ENCODE results near the gene ASTN2. TPM values are rescaled to one million over a fixed set of nuclear protein-coding genes. Genes with fewer than 3 reads are reported as not detected.

ASTN2 gene
- total RNA-seq, 1 donor from 2014 or later = 4.4 TPM

DNA sequence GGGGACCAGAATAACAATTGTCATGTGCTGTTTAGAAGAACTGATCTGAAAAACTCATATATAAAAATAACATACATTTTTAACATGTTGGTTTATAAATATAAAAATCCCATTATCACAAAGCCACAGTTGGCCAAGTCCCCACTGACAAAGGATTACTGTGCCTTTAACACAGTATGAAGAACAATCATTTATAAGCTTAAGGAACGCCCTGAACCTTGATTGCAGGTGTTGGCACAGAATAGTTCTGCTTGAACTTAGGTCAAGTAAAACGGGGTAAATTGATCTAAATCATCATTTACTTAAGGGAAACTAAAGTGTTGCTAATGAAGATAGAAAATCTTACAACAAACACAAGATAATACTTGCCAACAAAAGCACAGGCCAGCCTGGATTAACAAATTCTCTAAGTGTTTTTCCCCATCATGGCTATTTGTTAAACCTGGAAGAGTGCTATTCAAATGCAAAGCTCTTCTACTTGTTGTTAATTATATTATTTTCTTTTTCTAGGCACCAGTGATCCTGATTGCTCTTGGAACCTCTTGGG is 46.1 kb downstream of the ASTN2 start:
- no peak for DNase-seq (ENCODE audit: low spot score)

DNA sequence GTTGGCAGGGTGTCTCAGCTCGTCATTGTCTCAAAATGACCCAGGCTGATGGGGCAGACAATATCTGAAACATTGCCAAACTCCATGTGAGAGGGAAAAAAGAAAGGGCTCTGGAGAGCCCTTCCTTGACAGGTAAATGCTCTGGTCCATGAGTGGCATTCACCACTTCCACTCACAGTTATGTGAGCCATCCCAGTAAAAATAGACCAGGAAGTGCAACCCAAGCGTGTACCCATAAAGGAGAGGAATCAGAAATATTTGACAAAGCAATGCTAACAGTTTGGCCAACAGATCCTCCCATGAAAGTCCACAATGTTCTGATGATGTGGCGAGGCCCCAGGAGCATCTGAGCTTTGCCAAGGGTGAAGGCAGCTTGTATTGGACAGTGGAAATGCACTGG is 49.4 kb downstream of the ASTN2 start:
- DNase-seq (ENCODE audit: low spot score) = no peak

DNA sequence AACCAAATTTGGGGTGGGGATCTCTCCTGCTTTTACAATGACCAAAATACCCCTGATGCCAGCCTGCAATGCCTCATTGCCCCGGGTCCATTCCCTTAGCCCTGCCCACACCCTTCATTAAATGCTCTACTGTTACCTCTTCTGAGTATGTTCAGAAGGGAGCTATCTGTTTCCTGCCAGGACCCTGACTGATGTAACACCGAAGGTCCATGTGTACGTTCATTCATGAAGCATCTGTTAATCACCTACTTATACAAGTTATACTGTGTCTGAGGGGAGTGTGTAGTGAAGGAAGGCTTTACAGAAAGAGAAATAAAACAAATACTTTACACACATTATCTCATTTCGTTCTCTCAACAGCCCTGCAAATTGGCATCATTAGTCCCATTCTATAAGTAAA is 51.9 kb downstream of the ASTN2 start:
- DNase-seq (ENCODE audit: low spot score) = no peak

DNA sequence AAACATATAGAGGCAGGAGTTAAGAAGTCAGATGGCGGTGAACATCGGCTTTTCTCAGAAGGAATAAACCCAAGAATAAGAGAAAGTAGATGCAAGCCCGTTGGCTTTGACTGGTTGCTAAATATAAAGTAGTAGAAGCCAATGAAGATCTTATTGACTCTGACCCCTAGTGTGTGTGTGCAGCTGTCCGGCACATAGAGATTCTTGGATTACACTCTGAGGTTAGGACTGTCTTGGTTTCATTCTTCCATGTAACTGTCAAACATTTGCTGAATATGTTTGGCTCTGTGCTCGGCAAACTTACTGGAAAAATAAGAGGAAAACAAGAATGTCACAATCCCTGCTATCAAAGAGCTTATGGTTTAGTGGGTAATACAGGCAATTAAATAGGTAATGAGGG is 54.9 kb downstream of the ASTN2 start:
- DNase-seq (ENCODE audit: low spot score) = no peak

DNA sequence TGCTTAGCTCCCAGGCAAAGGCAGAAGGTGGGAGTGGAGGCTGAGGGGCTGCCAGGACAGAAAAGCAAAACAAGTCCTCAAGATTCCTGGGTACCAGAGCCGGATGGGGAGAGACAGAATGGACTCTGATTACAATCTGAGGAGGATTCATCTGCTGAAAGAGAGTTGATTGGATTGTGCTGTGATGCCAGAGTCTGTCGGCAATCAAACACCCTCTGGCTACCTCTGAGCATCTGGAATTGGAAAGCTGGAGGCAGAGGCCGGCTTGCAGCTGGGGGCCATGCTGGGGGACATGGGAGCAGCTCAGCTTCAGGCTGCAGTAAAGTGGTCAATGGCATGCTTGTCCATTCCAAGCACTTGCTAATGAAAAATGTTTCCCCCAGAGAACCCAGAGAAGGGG is 59.3 kb downstream of the ASTN2 start:
- DNase-seq (ENCODE audit: low spot score) = no peak

DNA sequence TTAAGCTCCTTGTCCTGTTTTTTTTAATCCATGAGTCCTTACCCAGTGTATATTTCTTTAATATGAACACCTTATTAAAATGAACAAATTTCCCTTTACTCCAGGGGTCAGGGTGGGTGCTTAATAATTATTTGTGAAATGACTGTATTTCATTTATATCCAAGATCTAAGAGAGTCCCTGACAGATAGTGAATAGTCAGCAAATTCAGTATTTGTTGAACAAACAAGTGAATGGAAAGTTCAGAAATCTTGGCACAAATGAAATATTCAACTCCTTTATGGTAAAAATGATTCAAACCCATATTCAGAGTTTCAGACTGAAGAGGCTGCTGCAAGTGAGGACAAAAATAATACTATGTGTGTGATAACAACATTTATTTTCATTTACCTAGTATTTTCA is 59.9 kb downstream of the ASTN2 start:
- DNase-seq (ENCODE audit: low spot score) = no peak

DNA sequence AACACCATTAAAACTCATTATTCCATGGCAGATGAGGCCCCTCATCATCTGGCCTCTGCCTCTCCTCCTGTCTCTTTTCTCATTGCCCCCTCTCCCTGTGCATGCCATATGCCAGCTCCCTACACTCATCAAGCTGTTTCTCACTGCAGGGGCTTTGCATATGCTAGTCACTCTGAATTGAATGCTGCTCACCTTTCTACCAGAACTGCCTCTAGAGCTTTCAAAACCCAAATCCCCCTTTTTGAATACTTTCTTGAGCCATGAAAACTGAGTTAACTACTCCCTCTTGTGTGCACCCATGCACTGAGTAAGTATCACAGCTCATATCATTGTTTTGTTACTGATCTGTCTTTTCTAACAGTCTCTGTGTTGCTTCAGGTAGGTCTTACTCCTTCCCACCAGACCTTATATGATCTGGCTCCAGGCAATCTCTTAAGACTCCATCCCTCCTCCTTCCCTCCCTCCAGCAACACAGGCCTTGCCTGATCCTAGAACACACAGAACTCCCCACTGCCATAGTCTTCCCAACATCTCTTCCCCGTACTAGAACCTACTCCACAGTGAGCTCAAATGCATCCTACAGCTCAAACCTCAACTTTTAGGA is 60.5 kb downstream of the ASTN2 start:
- DNase-seq (ENCODE audit: low spot score) = no peak

DNA sequence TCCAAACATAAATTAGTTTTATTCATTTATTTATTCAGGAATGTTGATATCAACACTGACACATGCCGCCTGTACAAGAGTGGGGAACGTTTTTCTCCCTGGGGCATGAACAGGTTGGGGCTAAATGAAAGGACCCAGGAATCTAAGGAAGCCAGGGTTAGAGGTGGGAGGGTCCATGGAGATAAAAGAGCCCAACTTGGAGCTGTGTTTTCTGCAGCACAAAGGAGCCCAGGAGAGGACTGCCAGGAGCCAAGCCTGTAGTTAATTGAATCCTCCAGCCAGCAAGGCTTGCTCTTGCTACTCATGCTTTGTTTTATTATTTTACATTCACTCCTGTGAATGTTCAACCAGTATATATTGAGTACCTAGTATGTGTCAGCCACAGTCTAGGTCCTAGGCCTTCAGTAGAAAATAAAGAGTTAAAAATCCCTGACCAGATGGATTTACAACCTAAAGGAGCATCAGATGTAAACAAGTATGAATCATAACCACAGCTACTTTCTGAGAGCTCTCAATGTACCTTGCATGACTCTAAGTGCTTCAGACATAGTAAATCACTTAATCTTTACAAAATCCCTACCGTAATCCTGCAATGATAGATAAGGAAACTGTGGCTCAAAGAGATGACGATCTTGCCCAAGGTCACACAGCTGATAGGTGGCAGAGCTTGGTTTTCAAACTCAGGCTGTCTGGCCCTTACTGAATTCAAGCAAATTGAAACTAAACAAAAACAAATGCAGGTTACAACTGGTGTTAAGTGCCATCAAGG is 69.8 kb downstream of the ASTN2 start:
- DNase-seq (ENCODE audit: low spot score) = no peak

DNA sequence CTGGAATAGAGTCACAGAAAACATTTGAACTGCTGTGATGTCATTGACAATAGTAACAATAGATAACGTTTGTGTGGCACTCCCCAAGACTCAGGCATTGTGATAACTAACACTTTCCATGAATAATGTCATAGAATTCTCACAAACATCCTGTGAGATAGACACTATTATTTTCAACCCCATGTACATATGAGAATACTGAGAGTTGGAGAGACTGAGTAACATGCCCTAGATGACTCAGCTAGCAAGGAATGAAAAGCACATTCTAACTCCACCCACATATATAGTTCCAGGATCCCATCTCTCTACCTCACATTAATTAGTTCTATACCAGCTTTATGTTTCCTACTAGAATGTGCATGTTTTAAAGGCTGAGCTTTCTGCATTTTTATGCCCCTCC is 71.4 kb downstream of the ASTN2 start:
- no peak for DNase-seq (ENCODE audit: low spot score)

DNA sequence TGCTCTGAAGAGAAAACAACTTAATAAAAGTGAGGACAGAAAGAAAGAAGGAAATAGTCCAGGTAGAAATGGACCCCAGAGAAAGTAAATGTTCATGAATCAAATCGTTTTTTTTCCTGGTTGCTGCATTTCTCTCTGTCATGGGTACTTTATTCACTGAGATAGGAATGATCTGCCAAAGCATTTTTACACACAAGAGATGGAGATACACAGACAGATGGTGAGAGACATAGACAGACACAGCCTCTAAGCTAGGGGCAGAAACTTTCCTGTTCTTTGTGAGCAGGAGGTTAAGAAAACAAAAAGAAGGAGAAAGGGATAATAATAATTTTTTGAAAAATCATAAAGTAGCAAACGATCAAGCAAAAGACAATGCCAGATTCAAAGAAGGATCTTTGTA is 73.7 kb downstream of the ASTN2 start:
- no peak for DNase-seq (ENCODE audit: low spot score)

DNA sequence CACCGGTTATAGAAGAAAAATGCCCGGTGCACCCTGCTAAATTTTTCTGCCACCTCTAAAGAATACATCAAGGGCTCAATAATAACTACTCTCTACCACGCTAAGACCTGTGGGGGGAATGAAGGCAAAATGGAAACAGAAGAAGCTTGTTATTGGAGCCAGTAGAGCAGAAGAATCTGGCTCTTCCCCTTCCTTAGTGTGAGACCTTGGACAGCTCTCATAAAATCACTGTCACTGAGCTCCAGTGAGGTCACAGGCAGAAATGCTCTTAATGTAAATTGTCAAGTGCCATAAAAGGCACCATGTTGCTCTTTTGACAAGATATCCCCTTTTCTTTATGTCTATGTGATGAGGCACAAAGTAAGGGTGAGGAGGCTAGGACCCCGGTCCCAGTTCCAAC is 74.4 kb downstream of the ASTN2 start:
- no peak for DNase-seq (ENCODE audit: low spot score)

DNA sequence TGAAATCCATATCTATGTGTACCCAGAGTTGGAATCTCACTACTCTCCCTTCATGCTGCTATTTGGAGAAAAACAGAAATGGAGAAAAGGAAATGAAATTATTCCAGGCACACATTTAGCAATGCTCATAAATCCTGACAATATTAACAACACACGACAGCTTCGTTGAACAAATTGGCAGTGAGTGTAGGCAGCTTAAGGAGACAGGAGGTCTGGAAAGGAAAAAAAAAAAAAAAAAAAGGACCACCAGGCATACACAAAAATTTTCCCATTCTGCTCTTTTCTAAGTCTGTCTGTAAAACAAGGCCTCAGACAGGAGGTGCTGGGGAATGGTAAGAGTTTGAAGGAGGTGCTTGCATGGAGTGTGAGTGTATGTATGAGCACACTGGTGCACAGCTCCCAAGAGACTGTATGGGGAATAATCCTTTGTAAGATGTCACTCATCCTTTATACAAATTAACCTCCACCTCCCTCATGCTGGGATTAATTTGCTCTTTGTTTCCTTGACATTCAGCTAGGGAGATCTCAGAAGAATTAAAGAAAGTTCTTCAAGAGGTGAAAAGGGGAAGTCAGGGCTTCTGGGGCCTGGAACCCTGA is 78.9 kb downstream of the ASTN2 start:
- no peak for DNase-seq (ENCODE audit: low spot score)

DNA sequence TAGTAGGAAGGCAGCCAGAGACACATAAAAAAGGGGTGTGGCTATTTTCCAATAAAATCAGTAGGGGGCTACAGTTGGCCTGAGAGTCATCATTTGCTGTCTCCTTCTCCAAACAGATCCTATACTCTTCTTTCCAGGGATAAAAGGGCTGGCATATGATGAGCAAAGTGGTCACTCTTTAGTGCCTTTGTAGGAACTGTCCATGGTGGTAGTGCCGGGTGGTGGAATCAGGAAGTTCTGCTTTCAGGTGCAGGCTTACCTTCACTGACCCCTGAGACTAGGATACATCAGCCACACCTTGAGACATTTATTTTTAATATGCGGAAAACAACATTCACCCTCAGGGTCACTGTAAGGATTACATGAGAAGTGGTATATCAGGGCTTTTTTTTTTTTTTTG is 80.8 kb downstream of the ASTN2 start:
- no peak for DNase-seq (ENCODE audit: low spot score)

DNA sequence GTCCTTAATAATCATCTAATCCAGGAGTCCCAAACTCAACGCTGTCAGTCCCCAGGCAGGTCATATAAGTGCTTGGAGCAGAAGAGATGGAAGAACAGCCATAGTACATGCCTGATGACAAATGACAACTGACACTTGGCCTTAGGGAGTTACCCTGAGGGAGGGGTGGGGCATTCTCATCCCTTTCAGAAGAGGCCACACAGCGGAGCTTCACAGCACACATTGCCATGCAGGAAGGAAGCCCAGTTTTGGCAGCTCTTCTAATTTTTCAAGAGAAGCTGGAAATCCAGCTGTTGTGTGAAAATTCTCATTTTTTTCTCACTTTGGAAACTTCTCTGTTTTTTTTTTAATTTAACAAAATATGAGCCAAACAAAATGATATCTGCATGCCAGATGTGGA is 89.0 kb downstream of the ASTN2 start:
- no peak for DNase-seq (ENCODE audit: low spot score)

DNA sequence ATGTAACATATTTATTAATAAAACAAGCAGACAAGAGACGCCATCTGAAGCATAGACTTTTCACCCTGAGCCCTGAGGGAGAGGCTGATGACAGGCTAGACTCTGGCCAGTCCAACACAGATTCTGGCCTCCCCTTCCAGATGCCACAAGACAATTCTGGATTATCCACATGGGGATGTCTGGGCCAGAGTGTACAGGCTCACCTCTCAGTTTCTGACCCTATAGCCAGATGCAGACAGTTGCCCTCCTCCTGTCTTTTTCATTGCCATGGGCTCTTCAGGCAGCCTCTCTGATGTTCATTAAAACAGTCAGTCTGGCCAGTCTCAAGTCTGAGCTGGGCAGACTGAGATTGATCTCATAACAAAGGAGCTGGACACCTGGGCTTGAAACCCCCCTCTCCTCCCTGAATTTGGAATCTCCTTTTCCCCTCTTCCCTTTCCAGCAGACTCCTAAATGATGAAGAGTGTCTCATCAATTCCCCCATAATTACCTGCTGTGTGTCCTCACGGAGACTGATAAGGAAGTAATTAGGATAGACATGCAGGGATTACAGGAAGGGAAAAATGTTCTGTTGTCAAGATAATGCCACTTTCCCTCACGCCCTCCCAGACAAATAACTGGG is 89.6 kb downstream of the ASTN2 start:
- no peak for DNase-seq (ENCODE audit: low spot score)

DNA sequence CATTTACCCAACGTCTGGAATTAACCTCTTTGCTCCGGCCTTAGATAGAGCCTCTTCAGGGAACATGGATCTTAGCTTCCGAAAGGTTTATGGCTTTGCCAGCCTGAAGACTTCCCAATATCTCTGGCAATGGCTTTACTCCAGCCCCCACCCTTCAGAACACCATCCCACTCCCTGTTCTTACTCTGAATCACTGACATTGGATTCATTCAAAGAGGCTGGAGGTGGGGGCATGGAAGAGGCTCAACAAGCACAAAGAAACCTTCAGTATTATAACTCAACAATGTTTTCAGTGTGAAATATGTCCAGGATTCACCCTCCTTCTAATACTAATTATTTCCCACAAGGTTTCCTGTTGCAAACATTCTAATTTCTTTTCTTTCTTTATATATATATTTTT is 91.5 kb downstream of the ASTN2 start:
- no peak for DNase-seq (ENCODE audit: low spot score)

DNA sequence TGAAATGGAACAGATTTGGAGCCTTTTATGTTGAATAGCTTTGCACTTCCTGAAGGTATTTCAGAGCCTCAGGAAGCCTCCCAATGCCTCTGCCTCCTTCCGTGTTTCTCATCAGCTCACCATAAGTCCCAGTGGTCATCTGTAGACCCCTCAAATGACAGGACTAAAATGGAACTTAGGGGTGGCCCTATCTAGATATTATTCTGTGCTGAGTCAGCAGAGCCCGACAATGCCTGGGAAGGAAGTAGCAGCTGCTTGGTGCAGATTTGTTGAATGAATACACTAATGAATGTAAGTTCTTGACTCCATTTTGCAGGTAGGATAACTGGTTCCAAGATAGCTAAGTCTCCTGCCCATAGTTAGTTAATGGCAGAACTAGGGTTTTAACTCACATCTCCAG is 97.7 kb downstream of the ASTN2 start:
- DNase-seq (ENCODE audit: low spot score) = no peak

DNA sequence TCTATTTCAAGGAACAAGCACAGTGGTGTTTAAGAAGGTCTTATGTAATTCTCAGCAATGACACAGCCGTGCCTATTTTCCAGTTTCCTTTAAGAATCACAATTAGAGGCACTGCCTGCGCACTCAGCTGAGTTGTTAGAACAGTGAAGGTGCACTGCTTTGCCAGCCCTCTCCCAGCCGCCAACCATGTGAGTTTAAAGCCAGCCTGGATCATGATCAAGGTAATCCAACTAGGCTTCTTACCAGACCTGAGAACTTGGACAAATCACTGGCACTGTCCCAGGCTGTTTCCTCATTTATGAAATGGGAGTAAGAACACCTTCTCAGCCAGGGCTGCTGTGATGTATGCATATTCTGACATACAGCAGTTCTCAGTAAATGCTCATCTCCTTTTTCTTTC is 99.6 kb downstream of the ASTN2 start:
- no peak for DNase-seq (ENCODE audit: low spot score)

DNA sequence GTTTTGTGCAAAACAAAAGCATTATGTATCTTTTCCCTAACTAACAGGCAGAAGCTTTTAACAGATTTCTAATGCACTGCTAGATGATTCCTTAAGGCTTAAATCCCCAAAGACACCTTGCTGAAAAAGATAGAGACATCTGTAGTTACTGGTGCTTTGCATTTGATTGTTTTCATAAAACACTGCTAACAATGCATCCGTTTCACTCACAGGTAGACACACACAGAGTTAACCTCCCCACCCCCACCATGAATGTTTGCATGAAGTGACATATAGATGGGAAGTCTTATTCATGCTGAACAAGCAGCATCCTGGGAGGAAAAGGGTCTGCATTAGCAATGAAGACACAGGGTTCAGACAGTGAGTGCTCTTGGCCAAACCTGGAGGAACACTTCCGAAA is 100.9 kb downstream of the ASTN2 start:
- DNase-seq (ENCODE audit: low spot score) = no peak

DNA sequence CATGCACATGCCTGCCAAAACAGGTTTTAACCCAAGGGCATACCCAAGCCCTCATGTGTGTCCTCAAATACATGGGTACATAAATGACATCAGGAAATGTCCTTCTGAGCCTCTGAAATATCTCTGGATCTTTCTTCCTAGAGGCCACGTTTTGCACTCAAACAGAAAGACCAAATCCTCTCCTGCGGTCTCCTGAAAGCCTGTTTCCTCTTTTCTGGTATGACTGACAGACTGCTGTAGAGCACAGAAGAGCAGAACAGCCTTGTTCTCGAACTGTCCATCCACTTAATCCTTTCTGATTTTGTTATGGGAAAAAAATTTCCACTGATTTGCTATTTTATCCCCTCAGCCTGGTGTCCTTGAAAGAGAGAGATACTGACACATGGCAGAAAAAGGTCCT is 107.2 kb downstream of the ASTN2 start:
- no peak for DNase-seq (ENCODE audit: low spot score)

DNA sequence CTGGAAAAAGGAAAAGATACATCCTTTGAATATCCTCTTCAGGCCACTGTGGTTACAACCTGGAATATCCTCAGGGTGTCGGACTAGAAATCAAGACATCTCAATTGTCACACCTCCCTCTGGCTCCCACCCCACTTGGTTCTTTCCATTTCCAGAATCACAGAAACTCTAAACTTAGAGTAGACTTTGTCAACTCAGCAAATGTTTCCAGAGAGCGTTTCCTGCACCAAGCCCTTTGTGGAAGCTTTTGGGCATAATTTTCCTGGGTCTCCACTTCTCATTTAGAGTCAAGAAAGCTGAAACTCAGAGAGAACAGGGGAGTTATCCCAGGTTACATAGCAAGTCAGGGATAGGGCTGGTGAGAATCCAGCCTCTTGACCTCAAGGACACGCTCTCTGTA is 108.8 kb downstream of the ASTN2 start:
- DNase-seq (ENCODE audit: low spot score) = no peak

DNA sequence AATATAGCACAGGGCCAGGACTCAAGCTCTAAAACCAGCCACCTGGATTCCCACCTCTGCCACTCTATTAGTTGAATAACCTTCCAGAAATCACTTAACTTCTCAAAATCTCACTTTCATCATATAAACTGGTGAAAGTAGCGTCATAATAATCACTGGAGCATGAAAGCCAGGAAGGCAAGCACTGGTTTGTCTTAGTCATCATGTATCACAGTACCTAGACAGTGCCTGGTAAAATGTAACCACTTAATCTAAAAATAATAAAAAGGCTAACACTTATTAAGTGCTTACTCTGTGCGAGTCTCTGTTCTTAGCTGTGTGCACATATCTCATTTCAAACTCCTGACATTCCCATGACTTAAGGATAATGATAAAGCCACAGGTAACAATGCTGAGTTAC is 109.4 kb downstream of the ASTN2 start:
- DNase-seq (ENCODE audit: low spot score) = no peak

DNA sequence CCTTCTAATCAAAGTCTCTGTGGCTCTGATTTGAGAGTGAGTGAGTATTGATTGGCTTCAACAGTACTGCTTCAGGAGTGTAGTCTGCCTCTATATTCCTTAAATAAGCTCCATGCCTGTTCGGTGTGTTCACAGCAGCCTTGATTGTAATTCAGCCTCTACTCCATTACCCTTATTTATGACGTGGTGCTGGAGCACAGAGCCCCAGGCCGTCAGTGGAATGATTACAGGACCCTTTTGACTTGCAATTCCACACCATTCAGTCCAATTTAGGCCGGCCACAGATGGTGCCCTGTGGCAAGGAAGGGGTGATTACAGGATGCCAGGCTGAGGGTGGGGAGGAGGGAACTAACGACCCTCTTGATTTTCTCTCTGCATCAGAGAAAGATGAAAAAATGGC is 110.3 kb downstream of the ASTN2 start:
- DNase-seq (ENCODE audit: low spot score) = no peak

All from mucosa of gallbladder (tissue), 1 donor.